GM12878 (cell line): Measurements from ENCODE around the gene COL8A2. TPM values are rescaled to one million over a fixed set of nuclear protein-coding genes. Genes with fewer than 3 reads are reported as not detected.

Source experiments
- ATAC-seq: fragments of 200-7000 bp; cut with Tn5 transposase; 3 replicates; pipeline ENCODE4 v1.9.1; 2020; ENCODE audit warnings: mild to moderate bottlenecking, moderate library complexity
- BruUV-seq: library from RNA; stranded (reverse); fragments of 400-500 nt; replicated peaks from 2 replicates; lab custom pipeline; 2021; lab: Mats Ljungman, UMichigan
- CTCF ChIA-PET: fragments of 300-600 bp; sonication (Branson Sonifier 250); formaldehyde crosslinking; extraction: SDS; loops from one replicate; lab custom pipeline; 2021; ENCODE audit warnings: inconsistent platforms; lab: Yijun Ruan, JAX
- POLR2A ChIA-PET: fragments of 350-600 bp; formaldehyde crosslinking; extraction: SDS; loops from one replicate; lab custom pipeline; 2021; ENCODE audit warnings: inconsistent platforms; lab: Charles Lee
- RAD21 ChIA-PET: fragments of 300-600 bp; sonication (Branson Sonifier 250); formaldehyde crosslinking; loops from one replicate; lab custom pipeline; 2023; ENCODE audit warnings: antibody characterized with exemption; ENCODE audit not compliant: unreplicated experiment; lab: Charles Lee
- SMC1A ChIA-PET: fragments of 300-600 bp; sonication (Branson Sonifier 250); formaldehyde crosslinking; loops from one replicate; lab custom pipeline; 2023; ENCODE audit not compliant: unreplicated experiment, uncharacterized antibody; lab: Charles Lee
- DNase-seq: peaks from one replicate; pipeline ENCODE4 v3.0.0-alpha.2; 2011; ENCODE audit warnings: low read depth, low spot score
- FAIRE-seq: peaks from 3 replicates; lab custom pipeline; 2011; peaks lifted over from hg19 to GRCh38; lab: Jason Lieb, UNC
- H2AFZ ChIP-seq: 2 replicates; pipeline ENCODE4 v1.6.0; 2011; ENCODE audit warnings: low read depth, low read length, control low read depth; ENCODE audit not compliant: control insufficient read depth
- H3K27ac ChIP-seq: 2 replicates; pipeline ENCODE4 v1.5.1; 2011; ENCODE audit warnings: control low read depth; ENCODE audit not compliant: control insufficient read depth, insufficient read depth
- H3K27me3 ChIP-seq, 2 experiments: replicated peaks in 1 of 2; 2 replicates each; pipeline versions ENCODE4 v1.6.0 to v1.6.1; 2011; ENCODE audit warnings: low read length in 1 of 2; ENCODE audit not compliant: control insufficient read depth in 2 of 2, insufficient read depth in 2 of 2
- H3K36me3 ChIP-seq, 2 experiments: 2 replicates each; pipeline ENCODE4 v1.5.1; 2011; ENCODE audit warnings: low read length in 1 of 2; ENCODE audit not compliant: control insufficient read depth in 2 of 2, insufficient read depth in 2 of 2
- H3K4me1 ChIP-seq: 2 replicates; pipeline ENCODE4 v1.6.1; 2011; ENCODE audit warnings: mild to moderate bottlenecking, low read length, moderate library complexity, mixed read lengths; ENCODE audit not compliant: control insufficient read depth, insufficient read depth
- H3K4me2 ChIP-seq: 2 replicates; pipeline ENCODE4 v1.6.0; 2011; ENCODE audit warnings: control low read depth; ENCODE audit not compliant: control insufficient read depth, insufficient read depth
- H3K4me3 ChIP-seq: fragments of 200-600 bp; sonication (generic); 2 replicates; pipeline ENCODE4 v1.5.1; 2016
- H3K79me2 ChIP-seq: 2 replicates; pipeline ENCODE4 v1.6.0; 2011; ENCODE audit warnings: low read length; ENCODE audit not compliant: control insufficient read depth, insufficient read depth
- H3K9ac ChIP-seq: 2 replicates; pipeline ENCODE4 v1.8.0; 2011; ENCODE audit warnings: low read length, control low read depth, mixed read lengths; ENCODE audit not compliant: control insufficient read depth, insufficient read depth
- H3K9me3 ChIP-seq: replicated peaks from 3 replicates; pipeline ENCODE4 v1.5.1; 2011; ENCODE audit warnings: mild to moderate bottlenecking, low read length; ENCODE audit not compliant: control insufficient read depth, insufficient read depth
- H4K20me1 ChIP-seq: 2 replicates; pipeline ENCODE4 v1.6.0; 2011; ENCODE audit not compliant: control insufficient read depth, insufficient read depth
- ATF3 ChIP-seq: IDR thresholded peaks from 2 replicates; pipeline ENCODE4 v1.6.1; 2011; ENCODE audit warnings: low read depth, mild to moderate bottlenecking, low read length, moderate library complexity, borderline replicate concordance; ENCODE audit errors: extremely low read depth
- CTCF ChIP-seq, 3 experiments: IDR thresholded peaks in 2 of 3; conservative IDR thresholded peaks in 1 of 3; 2 replicates each; pipeline ENCODE4 v1.5.1; 2011; ENCODE audit warnings: low read depth in 3 of 3, low read length in 3 of 3, mild to moderate bottlenecking in 3 of 3, control low read depth in 2 of 3, moderate library complexity in 2 of 3, inconsistent platforms in 1 of 3, mixed read lengths in 1 of 3; ENCODE audit not compliant: control insufficient read depth in 2 of 3, insufficient read depth in 1 of 3; ENCODE audit errors: extremely low read depth in 1 of 3
- FOXM1 ChIP-seq: IDR thresholded peaks from 2 replicates; pipeline ENCODE4 v1.6.1; 2012; ENCODE audit warnings: low read depth, mild to moderate bottlenecking, inconsistent platforms, low read length, moderate library complexity
- IKZF1 ChIP-seq: fragments of 450-650 bp; conservative IDR thresholded peaks from 2 replicates; pipeline ENCODE4 v1.6.1; 2017; ENCODE audit warnings: antibody characterized with exemption, mild to moderate bottlenecking
- KAT2A ChIP-seq: conservative IDR thresholded peaks from 2 replicates; pipeline ENCODE4 v1.6.1; 2011; ENCODE audit warnings: low read depth, low read length; ENCODE audit not compliant: control insufficient read depth
- KDM1A ChIP-seq: fragments of 200-600 bp; sonication (generic); IDR thresholded peaks from 2 replicates; pipeline ENCODE4 v1.6.1; 2016; ENCODE audit warnings: borderline replicate concordance
- NBN ChIP-seq: fragments of 450-650 bp; IDR thresholded peaks from 2 replicates; pipeline ENCODE4 v1.6.1; 2016
- PAX5 ChIP-seq: IDR thresholded peaks from 2 replicates; pipeline ENCODE4 v1.6.1; 2011; ENCODE audit warnings: low read depth, low read length, borderline replicate concordance
- RFX5 ChIP-seq: IDR thresholded peaks from 2 replicates; pipeline ENCODE4 v1.6.1; 2011; ENCODE audit warnings: low read depth, low read length, improper control_type of control experiment
- RUNX3 ChIP-seq: IDR thresholded peaks from 2 replicates; pipeline ENCODE4 v1.6.1; 2012; ENCODE audit warnings: low read length, inconsistent platforms
- YBX1 ChIP-seq: fragments of 450-650 bp; IDR thresholded peaks from 2 replicates; pipeline ENCODE4 v1.6.1; 2016; ENCODE audit warnings: antibody characterized with exemption
- ZNF207 ChIP-seq: fragments of 450-650 bp; IDR thresholded peaks from 2 replicates; pipeline ENCODE4 v1.6.1; 2014; ENCODE audit warnings: antibody characterized with exemption, mild to moderate bottlenecking, borderline replicate concordance
- WGBS: methylation state at CpG from one replicate; pipeline ENCODE4 v1.1.6; 2016; ENCODE audit warnings: low lambda C conversion rate; ENCODE audit not compliant: insufficient replicate concordance, insufficient coverage; ENCODE audit errors: missing lambda C conversion rate; 5-methylcytosine and 5-hydroxymethylcytosine counted together
- in situ Hi-C: fragments of 300-500 bp; cut with MboI; formaldehyde crosslinking; loops from 9 replicates; pipeline ENCODE4 v1.14.3; 2018; ENCODE audit warnings: mixed read lengths
- intact Hi-C: fragments of 100-400 bp; cut with micrococcal nuclease; formaldehyde crosslinking; loops from one replicate; pipeline ENCODE4 v1.14.2; 2022; ENCODE audit not compliant: unreplicated experiment
- polyA plus RNA-seq, 11 experiments: library from polyadenylated mRNA; depleted of rRNA in 4 of 11; unstranded in 6 of 11; stranded (reverse) in 5 of 11; fragments of >200 nt; fragmentation: Nextera tagmentation in 4 of 11; fragmentation: Illumina TruSeq in 1 of 11; extraction: Ambion mirVana in 4 of 11; extraction: Trizol in 1 of 11; gene quantifications; 1 replicate in 1 of 11; 2 replicates in 10 of 11; pipeline versions ENCODE4 v1.2.1 to v1.2.3, GENCODE V29; 2011 to 2016; ENCODE audit warnings: inconsistent platforms in 2 of 11, missing spikeins in 2 of 11, low read depth in 1 of 11
- total RNA-seq, 4 experiments: library from RNA; depleted of rRNA in 3 of 4; stranded (reverse); fragments of >200 nt in 3 of 4; fragmentation: Illumina TruSeq in 1 of 4; extraction: Trizol in 1 of 4; gene quantifications; 2 replicates each; pipeline versions ENCODE4 v1.2.1 to v1.2.3, GENCODE V29; 2013 to 2021
- TF ChIP-seq, protein P1 (sequence below): IDR thresholded peaks from 2 replicates; pipeline ENCODE4 v1.6.1; 2012; ENCODE audit warnings: low read depth, low read length, improper control_type of control experiment

Gene COL8A2
- total and polyA plus RNA-seq, 10 of the 15 experiments (the other 5 are each of a cell fraction or from before 2014, with no cell fraction given), result 0.01 TPM; not detected in 9

DNA sequence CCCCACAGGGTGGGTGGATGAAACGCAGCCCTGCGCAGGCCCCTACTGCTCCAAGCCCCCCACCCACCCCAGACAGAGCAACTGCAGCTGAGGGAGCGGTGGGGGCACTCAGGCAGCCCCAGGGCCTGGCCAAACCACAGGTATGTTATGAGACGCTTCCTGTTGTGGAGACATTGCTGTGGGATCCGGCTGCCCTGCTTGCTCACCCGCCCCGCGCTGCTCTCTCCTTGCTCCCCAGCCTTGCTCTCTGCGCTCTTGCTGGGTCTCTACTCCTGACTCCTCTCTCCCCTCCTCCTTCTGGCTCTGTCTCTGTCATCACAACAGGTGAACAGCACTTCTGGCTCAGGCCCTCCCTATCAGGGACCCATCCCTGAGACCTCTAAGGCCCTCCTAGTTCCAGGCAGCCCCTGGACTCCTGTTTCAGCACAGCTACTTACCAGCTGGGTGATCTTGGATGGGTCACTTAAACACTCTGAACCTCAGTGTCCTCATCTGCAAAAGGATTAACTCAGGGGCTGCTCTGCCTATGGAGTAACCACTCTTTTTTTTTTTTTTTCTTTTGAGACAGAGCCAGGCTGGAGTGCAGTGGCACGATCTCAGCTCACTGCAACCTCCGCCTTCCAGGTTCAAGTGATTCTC is 15.9 kb downstream of the COL8A2 start:
- in situ Hi-C loops (loop anchor here (10.0 kb wide), 1 partner anchor 176 kb away; no protein-coding TSS in a partner anchor), intact Hi-C loops (no loop called here)
- Histone ChIP-seq H3K27me3 (no peaks in the 10 kb centered on the region), H3K9me3 (no peaks in the 10 kb centered on the region), H3K9ac (no peak overlapping the region)
- no peak for FAIRE-seq
- CTCF ChIA-PET, result interaction anchor here (0.6 to 1.6 kb wide), 2 partner anchors 26 to 463 kb away, joined by 5 read pairs; no protein-coding TSS in a partner anchor
- no peak for TF ChIP-seq PAX5
- TF ChIP-seq, all 136 proteins: peak for 0
- RAD21 ChIA-PET, result interaction anchor here (1.3 kb wide), 1 partner anchor 26 kb away, joined by 4 read pairs; no protein-coding TSS in a partner anchor
- BruUV-seq, result no TSS peak
- SMC1A ChIA-PET, result interaction anchor here (1.1 kb wide), 1 partner anchor 23 kb away, joined by 3 read pairs; no protein-coding TSS in a partner anchor
- Histone ChIP-seq H3K27ac (no peak overlapping the region), H3K4me3 (no peak overlapping the region), H2AFZ (no peak overlapping the region), H3K4me2 (no peak overlapping the region), H3K79me2 (no peaks in the 10 kb centered on the region), H4K20me1 (no peaks in the 10 kb centered on the region), H3K4me1 (no peaks in the 10 kb centered on the region), H3K36me3 (no peaks in the 10 kb centered on the region)
- WGBS, result 29% methylated on average over 11 of the region's 11 CpGs
- ATAC-seq (peak; percentile 42; the same call in 2 of the 3 replicates), DNase-seq (no peak)
- POLR2A ChIA-PET, result no interaction called here

DNA sequence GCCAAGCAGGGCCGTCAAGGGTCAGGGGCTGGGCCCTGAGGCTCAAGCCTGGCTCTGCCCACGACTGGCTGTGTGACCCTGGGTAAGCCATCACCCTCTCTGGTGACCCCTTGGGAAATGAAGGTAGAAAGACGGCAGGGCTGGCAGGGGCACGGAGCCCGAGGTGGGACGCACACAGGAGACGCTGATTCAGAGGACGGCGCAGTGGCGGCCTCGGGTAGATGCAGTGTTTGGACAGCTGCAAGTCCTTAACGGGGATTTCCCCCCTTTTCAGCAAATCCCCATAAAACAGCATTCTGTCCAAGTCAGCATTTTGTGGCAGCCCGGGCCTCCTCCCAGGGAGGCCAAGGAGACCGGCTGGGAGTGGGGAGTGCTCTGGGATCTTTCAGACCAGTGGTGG is 16.7 kb downstream of the COL8A2 start:
- no peak overlapping the region for H2AFZ ChIP-seq
- in situ Hi-C loops (loop anchor here (10.0 kb wide), 1 partner anchor 176 kb away; no protein-coding TSS in a partner anchor), intact Hi-C loops (no loop called here)
- H3K79me2 ChIP-seq, result no peaks in the 10 kb centered on the region
- ATAC-seq (no peak), DNase-seq (no peak), FAIRE-seq (no peak)
- H3K9me3 ChIP-seq, result no peaks in the 10 kb centered on the region
- no peak overlapping the region for H3K4me2 ChIP-seq
- TF ChIP-seq ZNF207, result no peak
- TF ChIP-seq RFX5, result no peak
- no peak for TF ChIP-seq ATF3
- no peak for TF ChIP-seq YBX1
- TF ChIP-seq, protein P1, sequence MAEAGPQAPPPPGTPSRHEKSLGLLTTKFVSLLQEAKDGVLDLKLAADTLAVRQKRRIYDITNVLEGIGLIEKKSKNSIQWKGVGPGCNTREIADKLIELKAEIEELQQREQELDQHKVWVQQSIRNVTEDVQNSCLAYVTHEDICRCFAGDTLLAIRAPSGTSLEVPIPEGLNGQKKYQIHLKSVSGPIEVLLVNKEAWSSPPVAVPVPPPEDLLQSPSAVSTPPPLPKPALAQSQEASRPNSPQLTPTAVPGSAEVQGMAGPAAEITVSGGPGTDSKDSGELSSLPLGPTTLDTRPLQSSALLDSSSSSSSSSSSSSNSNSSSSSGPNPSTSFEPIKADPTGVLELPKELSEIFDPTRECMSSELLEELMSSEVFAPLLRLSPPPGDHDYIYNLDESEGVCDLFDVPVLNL, result no peak
- no peak for TF ChIP-seq KDM1A
- TF ChIP-seq FOXM1, result no peak
- no peak for TF ChIP-seq NBN
- TF ChIP-seq CTCF (IDR thresholded peaks at IDR 0.05 in 2 of 3, conservative IDR thresholded peaks at IDR 0.05 in 1 of 3; ENCODE audit: control insufficient read depth in 2 of 3, extremely low read depth in 1 of 3, insufficient read depth in 1 of 3, low read depth in 3 of 3, low read length in 3 of 3), result no peak
- no peak for TF ChIP-seq IKZF1
- no peak for TF ChIP-seq KAT2A
- TF ChIP-seq RUNX3, result no peak
- H4K20me1 ChIP-seq, result no peaks in the 10 kb centered on the region
- no peak overlapping the region for H3K27ac ChIP-seq
- 71% methylated on average over 14 of the region's 14 CpGs for WGBS
- no TSS peak for BruUV-seq
- SMC1A ChIA-PET, result no interaction called here
- no peaks in the 10 kb centered on the region for H3K27me3 ChIP-seq
- CTCF ChIA-PET, result no interaction called here
- H3K36me3 ChIP-seq, result no peaks in the 10 kb centered on the region
- no peak overlapping the region for H3K9ac ChIP-seq
- RAD21 ChIA-PET, result no interaction called here
- H3K4me3 ChIP-seq, result no peak overlapping the region
- H3K4me1 ChIP-seq, result no peaks in the 10 kb centered on the region
- POLR2A ChIA-PET, result no interaction called here
